Lower lobe of right lung (tissue), 2 donors: ENCODE data around the gene CFAP298. TPM values are rescaled to one million over a fixed set of nuclear protein-coding genes. Genes with fewer than 3 reads are reported as not detected.
"Not testable (repeated sequence)": the region's sequence is repeated elsewhere in the genome, so short reads cannot be mapped to it uniquely, and the experiment has no call there.

Experiments used
- ATAC-seq, 2 donors: fragments of 200-7000 bp; cut with Tn5 transposase; one replicate each; pipeline ENCODE4 v1.9.1; 2020 to 2022; ENCODE audit warnings: mild to moderate bottlenecking in 2 of 2, moderate library complexity in 2 of 2
- DNase-seq: peaks from one replicate; pipeline ENCODE4 v3.0.0-alpha.2; 2020
- H3K27ac ChIP-seq: fragments of 200-600 bp; one replicate; pipeline ENCODE4 v1.8.0; 2022
- H3K27me3 ChIP-seq: fragments of 200-600 bp; one replicate; pipeline ENCODE4 v1.8.0; 2022; ENCODE audit warnings: low read depth
- H3K36me3 ChIP-seq: fragments of 200-600 bp; one replicate; pipeline ENCODE4 v1.8.0; 2022; ENCODE audit warnings: mild to moderate bottlenecking
- H3K4me1 ChIP-seq: fragments of 200-600 bp; one replicate; pipeline ENCODE4 v1.8.0; 2022
- H3K4me3 ChIP-seq: fragments of 200-600 bp; one replicate; pipeline ENCODE4 v1.8.0; 2022; ENCODE audit warnings: mild to moderate bottlenecking
- H3K9me3 ChIP-seq: fragments of 200-600 bp; one replicate; pipeline ENCODE4 v1.8.0; 2022
- CTCF ChIP-seq: fragments of 200-600 bp; IDR thresholded peaks from one replicate; pipeline ENCODE4 v1.8.0; 2022; ENCODE audit warnings: antibody characterized with exemption, mild to moderate bottlenecking
- intact Hi-C: fragments of 100-400 bp; cut with DNase I; formaldehyde crosslinking; loops from one replicate; pipeline ENCODE4 v1.11.0; 2022
- total RNA-seq: library from RNA; stranded (reverse); fragmentation: NEBNext Ultra II Directional; extraction: Animal tissue kit (Norgen Biotek cat#: 25700); gene quantifications from one replicate; pipeline ENCODE4 v1.2.1, GENCODE V29; 2021
- donor health status: DM: no; HTN: yes; CAD: no; lungs with severe emphysema.

Gene CFAP298
- total RNA-seq, 1 donor from 2014 or later = 35.7 TPM

- Histone ChIP-seq H3K4me3 (no peak overlapping the region), H3K27ac (peak overlapping the region; percentile 28), H3K4me1 (no peaks in the 10 kb centered on the region), H3K9me3 (peaks cover 8% of the 10 kb centered on the region), H3K36me3 (no peaks in the 10 kb centered on the region), H3K27me3 (no peaks in the 10 kb centered on the region)
- DNase-seq = no peak
- ATAC-seq = no peak
- intact Hi-C loops = no loop called here
- TF ChIP-seq CTCF = peak; percentile 49
These were observed 49.8 kb downstream of the CFAP298 start for GRCh38 chr21:32562426-32562825.

- H3K36me3 ChIP-seq, H3K9me3 ChIP-seq, H3K27ac ChIP-seq, intact Hi-C loops, H3K4me3 ChIP-seq, H3K4me1 ChIP-seq, DNase-seq, H3K27me3 ChIP-seq, ATAC-seq: not testable (repeated sequence)
These were observed 50.7 kb downstream of the CFAP298 start for GRCh38 chr21:32561476-32561875.

- H3K27me3 ChIP-seq = no peaks in the 10 kb centered on the region
- intact Hi-C loops = no loop called here
- peaks cover 8% of the 10 kb centered on the region for H3K9me3 ChIP-seq
- DNase-seq = no peak
- ATAC-seq = no peak
- no peak overlapping the region for H3K27ac ChIP-seq
- H3K36me3 ChIP-seq = no peaks in the 10 kb centered on the region
- no peak for TF ChIP-seq CTCF
- no peak overlapping the region for H3K4me3 ChIP-seq
- H3K4me1 ChIP-seq = no peaks in the 10 kb centered on the region
These were observed 51.3 kb downstream of the CFAP298 start for GRCh38 chr21:32560896-32561295.

- ATAC-seq (no peak), DNase-seq (no peak)
- H3K9me3 ChIP-seq = no peaks in the 10 kb centered on the region
- TF ChIP-seq CTCF = no peak
- H3K36me3 ChIP-seq = no peaks in the 10 kb centered on the region
- no peaks in the 10 kb centered on the region for H3K27me3 ChIP-seq
- H3K27ac ChIP-seq = no peak overlapping the region
- H3K4me1 ChIP-seq = no peaks in the 10 kb centered on the region
- intact Hi-C loops = no loop called here
- H3K4me3 ChIP-seq = no peak overlapping the region
These were observed 53.1 kb downstream of the CFAP298 start for GRCh38 chr21:32559006-32559610.

GRCh38 chr21:32558106-32558505 is 54.1 kb downstream of the CFAP298 start:
- no peak for TF ChIP-seq CTCF
- no peak overlapping the region for H3K4me3 ChIP-seq
- ATAC-seq (no peak), DNase-seq (no peak)
- H3K36me3 ChIP-seq = no peaks in the 10 kb centered on the region
- H3K4me1 ChIP-seq = no peaks in the 10 kb centered on the region
- H3K27me3 ChIP-seq = no peaks in the 10 kb centered on the region
- H3K27ac ChIP-seq = no peak overlapping the region
- no peaks in the 10 kb centered on the region for H3K9me3 ChIP-seq
- intact Hi-C loops = no loop called here

- no peaks in the 10 kb centered on the region for H3K27me3 ChIP-seq
- no peak overlapping the region for H3K4me3 ChIP-seq
- H3K4me1 ChIP-seq = no peaks in the 10 kb centered on the region
- no peak for DNase-seq
- no peak overlapping the region for H3K27ac ChIP-seq
- no peaks in the 10 kb centered on the region for H3K9me3 ChIP-seq
- intact Hi-C loops = no loop called here
- ATAC-seq = no peak
- TF ChIP-seq CTCF = no peak
- no peaks in the 10 kb centered on the region for H3K36me3 ChIP-seq
These were observed 57.1 kb downstream of the CFAP298 start for GRCh38 chr21:32554832-32555638.
